Heart left ventricle (tissue), 16 donors: Measurements from ENCODE around the gene RYR3. TPM values are rescaled to one million over a fixed set of nuclear protein-coding genes. Genes with fewer than 3 reads are reported as not detected.
A peak's percentile ranks its signal among the peaks of the same experiment; 100 is the strongest.

Experiments used
- ATAC-seq, 4 donors: fragments of 200-7000 bp; cut with Tn5 transposase; one replicate each; pipeline ENCODE4 v1.9.1; 2020 to 2022; ENCODE audit warnings: moderate library complexity in 4 of 4, mild to moderate bottlenecking in 3 of 4, moderate number of reproducible peaks in 1 of 4
- DNase-seq, 5 donors: peaks; one replicate each; pipeline ENCODE4 v3.0.0-alpha.2; 2020
- H3K27ac ChIP-seq, 12 donors: fragments of 200-600 bp; sonication (generic) in 4 of 12; one replicate each; pipeline versions ENCODE4 v1.5.0 to v1.8.0; 2016 to 2022; ENCODE audit warnings: mild to moderate bottlenecking in 2 of 12
- H3K27me3 ChIP-seq, 9 donors: fragments of 200-600 bp; sonication (generic) in 2 of 9; one replicate each; pipeline versions ENCODE4 v1.5.1 to v1.8.0; 2016 to 2022; ENCODE audit warnings: mild to moderate bottlenecking in 3 of 9
- H3K36me3 ChIP-seq, 9 donors: fragments of 200-600 bp; sonication (generic) in 2 of 9; one replicate each; pipeline versions ENCODE4 v1.5.0 to v1.8.0; 2018 to 2022; ENCODE audit warnings: mild to moderate bottlenecking in 2 of 9
- H3K4me1 ChIP-seq, 12 donors: fragments of 200-600 bp; sonication (generic) in 4 of 12; one replicate each; pipeline versions ENCODE4 v1.5.0 to v1.8.0; 2016 to 2022; ENCODE audit warnings: mild to moderate bottlenecking in 3 of 12
- H3K4me3 ChIP-seq, 12 donors: fragments of 200-600 bp; sonication (generic) in 4 of 12; one replicate each; pipeline versions ENCODE4 v1.5.0 to v1.8.0; 2017 to 2022; ENCODE audit warnings: mild to moderate bottlenecking in 9 of 12, moderate library complexity in 4 of 12
- H3K9me3 ChIP-seq, 12 donors: fragments of 200-600 bp; sonication (generic) in 4 of 12; one replicate each; pipeline versions ENCODE4 v1.5.0 to v1.8.0; 2016 to 2022; ENCODE audit warnings: mild to moderate bottlenecking in 1 of 12
- POLR2A ChIP-seq, 2 donors: fragments of 450-650 bp; IDR thresholded peaks; one replicate each; pipeline ENCODE4 v1.6.1; 2017; ENCODE audit warnings: antibody characterized with exemption in 2 of 2, mild to moderate bottlenecking in 2 of 2, moderate library complexity in 2 of 2
- WGBS, 4 donors: extraction: QIAGEN DNeasy Blood & Tissue Kit in 2 of 4; methylation state at CpG; one replicate each; pipeline versions ENCODE4 v1.1.5 to v1.1.7; 2013 to 2018; 5-methylcytosine and 5-hydroxymethylcytosine counted together
- intact Hi-C, 10 donors: fragments of 100-400 bp; cut with DNase I; formaldehyde crosslinking; loops; one replicate each; pipeline versions ENCODE4 v1.11.1 to v1.14.2; 2022
- polyA plus RNA-seq, 2 donors: library from polyadenylated mRNA; stranded (reverse); fragments of 200-250 nt; gene quantifications; one replicate each; pipeline ENCODE4 v1.2.3, GENCODE V29; 2013
- total RNA-seq, 9 donors: library from RNA; depleted of rRNA in 2 of 9; stranded (reverse); fragments of >200 nt in 2 of 9; fragmentation: NEBNext Ultra II Directional in 3 of 9; extraction: Animal tissue kit (Norgen Biotek cat#: 25700) in 3 of 9; gene quantifications; one replicate each; pipeline versions ENCODE4 v1.1.0 to v1.2.4, GENCODE V29; 2016 to 2023
- TF ChIP-seq, protein P1 (sequence below), 12 donors: fragments of 200-600 bp; sonication (generic) in 4 of 12; IDR thresholded peaks; one replicate each; pipeline versions ENCODE4 v1.5.0 to v1.8.0; 2018 to 2022; ENCODE audit warnings: antibody characterized with exemption in 12 of 12, mild to moderate bottlenecking in 5 of 12
- donor health status: ischemic (EF 13 %, LVEDD 7.1; RV severe dilation, severe dysfunction).
- donor health status: healthy with polysubstance abuse.
- donor health status: DM: no; HTN: yes; CAD: no.
- donor health status: DM: no; HTN: no; CAD: no.
- donor health status: ischemic (EF 25% LVEDD 6.9; RV normal size, moderate dysfunction).
- donor health status: ischemic (EF 25% LVEDD 5.7; RV mildly dilated, moderate dysfunction).
- donor health status: healthy.
- donor health status: DM: yes; HTN: yes; CAD: no.
- donor health status: ischemic (EF 35%, LVEDD 5.7; RV mildly dilated, moderate dysfunction).
- donor health status: nonischemic (EF 11% LVEDD 7.7; RV severe dilation, severe dysfunction).
- donor health status: DM: yes; HTN: yes; CAD: no.
- donor health status: PGD.
- donor health status: ischemic (EF 29% LVEDD 5.4; RV normal size, mild dysfunction).
- donor health status: nonischemic (EF 23%, LVEDD 6.1; RV moderate dilation, normal function).

RYR3 gene
- total and polyA plus RNA-seq, 11 donors, result 0.01 to 0.35 (median 0.23) TPM; not detected in 2

DNA sequence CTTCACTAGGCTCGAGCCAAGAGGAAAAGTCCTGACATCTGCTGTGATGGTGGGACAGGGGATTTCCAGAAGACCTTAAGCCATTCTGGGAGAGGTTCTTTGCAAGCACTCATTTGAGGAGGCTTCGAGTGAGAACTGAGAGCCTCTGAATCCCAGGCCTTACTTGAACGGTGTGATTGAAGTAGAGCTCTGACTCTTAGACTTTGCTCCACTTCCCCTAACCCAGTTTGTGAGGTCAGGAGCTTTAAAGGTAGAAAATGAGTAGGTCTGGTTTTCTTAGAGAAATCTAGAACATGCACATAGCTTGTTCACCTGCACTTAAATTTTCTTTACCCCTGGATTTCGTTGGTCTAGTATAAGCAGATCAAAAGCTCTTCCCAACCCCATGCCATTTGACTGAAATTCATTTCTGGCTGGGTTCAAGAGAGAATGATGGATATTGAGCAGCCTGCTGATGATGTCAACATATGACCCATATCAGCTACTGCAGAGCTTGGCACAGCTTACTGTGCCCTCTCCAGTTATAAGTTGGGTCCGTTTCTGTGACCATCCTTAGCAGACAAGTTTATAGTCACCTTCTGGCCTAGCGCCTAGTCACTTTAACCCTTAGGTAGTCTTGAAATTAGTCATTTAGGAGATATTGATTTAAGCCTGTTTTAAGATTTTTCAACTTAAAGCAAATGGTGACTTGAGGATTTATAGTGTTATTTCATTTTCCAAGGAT, 428.3 kb downstream of the RYR3 start:
- ATAC-seq (no peak), DNase-seq (no peak)
- no peak for TF ChIP-seq POLR2A (IDR thresholded peaks at IDR 0.05)
- intact Hi-C loops, result loop anchor here (5.0 to 10.0 kb wide), 4 partner anchors 223 to 466 kb away; partner anchors contain the start of gene CHRM5 (in 7 of the 10)
- Histone ChIP-seq H3K9me3 (no peaks in the 10 kb centered on the region), H3K36me3 (no peaks in the 10 kb centered on the region), H3K27ac (no peak overlapping the region), H3K4me1 (no peaks in the 10 kb centered on the region), H3K4me3 (no peak overlapping the region), H3K27me3 (peaks cover 0 to 4% (median 0%) of the 10 kb centered on the region in 9 donors)
- WGBS, 4 donors, result 62 to 72% (median 65%) methylated on average over 6 of the region's 6 CpGs

DNA sequence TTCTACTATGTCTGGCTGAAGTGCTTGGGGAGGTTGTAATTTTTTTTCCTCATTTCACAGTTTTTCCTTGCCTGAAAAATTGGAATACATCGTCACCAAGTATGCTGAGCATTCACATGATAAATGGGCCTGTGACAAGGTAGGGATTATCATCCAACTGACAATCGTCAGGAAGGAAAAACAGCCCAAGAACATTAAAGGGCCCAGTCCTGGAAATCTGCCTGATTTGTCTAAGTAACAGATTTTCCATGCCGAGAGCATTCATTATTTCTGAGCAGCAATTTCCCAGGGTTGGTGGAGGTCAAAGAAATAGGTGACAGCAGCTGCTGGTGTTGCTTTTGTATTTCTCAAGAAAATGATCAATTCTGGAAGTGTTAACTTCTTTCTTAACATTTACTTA, 431.5 kb downstream of the RYR3 start:
- intact Hi-C loops, result no loop called here
- WGBS, 4 donors, result 38 to 57% (median 43%) methylated on average over 3 of the region's 3 CpGs

DNA sequence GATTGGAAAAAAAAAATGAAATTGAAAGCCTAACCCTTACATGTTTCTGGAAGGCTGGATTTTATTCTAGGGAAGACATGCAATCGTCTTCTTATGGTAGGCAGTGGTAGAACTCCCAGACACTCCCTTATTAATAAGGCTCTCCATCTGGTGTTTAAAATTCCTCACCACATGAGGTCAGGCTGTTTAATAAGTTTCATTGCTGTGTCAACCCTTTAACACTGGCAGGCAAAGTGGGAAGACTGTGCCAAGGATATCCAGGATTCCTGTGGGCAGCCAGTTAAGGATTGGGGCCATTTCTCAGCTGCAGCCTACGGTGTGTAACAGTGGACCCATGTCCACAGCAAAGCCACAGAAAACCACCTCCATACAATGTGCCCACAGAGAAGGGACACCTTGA, 432.0 kb downstream of the RYR3 start:
- Histone ChIP-seq H3K27me3 (peaks cover 0 to 4% (median 0%) of the 10 kb centered on the region in 9 donors), H3K4me3 (no peak overlapping the region), H3K9me3 (no peaks in the 10 kb centered on the region), H3K36me3 (no peaks in the 10 kb centered on the region), H3K4me1 (no peaks in the 10 kb centered on the region), H3K27ac (no peak overlapping the region)
- DNase-seq (no peak), ATAC-seq (peak in 2 of 4 donors; percentile 16 to 52)
- intact Hi-C loops, result no loop called here
- WGBS, 4 donors, result 46 to 75% (median 65%) methylated on average over 2 of the region's 2 CpGs
- TF ChIP-seq, protein P1, sequence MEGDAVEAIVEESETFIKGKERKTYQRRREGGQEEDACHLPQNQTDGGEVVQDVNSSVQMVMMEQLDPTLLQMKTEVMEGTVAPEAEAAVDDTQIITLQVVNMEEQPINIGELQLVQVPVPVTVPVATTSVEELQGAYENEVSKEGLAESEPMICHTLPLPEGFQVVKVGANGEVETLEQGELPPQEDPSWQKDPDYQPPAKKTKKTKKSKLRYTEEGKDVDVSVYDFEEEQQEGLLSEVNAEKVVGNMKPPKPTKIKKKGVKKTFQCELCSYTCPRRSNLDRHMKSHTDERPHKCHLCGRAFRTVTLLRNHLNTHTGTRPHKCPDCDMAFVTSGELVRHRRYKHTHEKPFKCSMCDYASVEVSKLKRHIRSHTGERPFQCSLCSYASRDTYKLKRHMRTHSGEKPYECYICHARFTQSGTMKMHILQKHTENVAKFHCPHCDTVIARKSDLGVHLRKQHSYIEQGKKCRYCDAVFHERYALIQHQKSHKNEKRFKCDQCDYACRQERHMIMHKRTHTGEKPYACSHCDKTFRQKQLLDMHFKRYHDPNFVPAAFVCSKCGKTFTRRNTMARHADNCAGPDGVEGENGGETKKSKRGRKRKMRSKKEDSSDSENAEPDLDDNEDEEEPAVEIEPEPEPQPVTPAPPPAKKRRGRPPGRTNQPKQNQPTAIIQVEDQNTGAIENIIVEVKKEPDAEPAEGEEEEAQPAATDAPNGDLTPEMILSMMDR (IDR thresholded peaks at IDR 0.05), result no peak
- TF ChIP-seq POLR2A (IDR thresholded peaks at IDR 0.05), result no peak

More for the DNA sequence above, 431.5 kb downstream of the RYR3 start:
- Histone ChIP-seq H3K27me3 (peaks cover 0 to 4% (median 0%) of the 10 kb centered on the region in 9 donors), H3K4me1 (no peaks in the 10 kb centered on the region), H3K9me3 (no peaks in the 10 kb centered on the region), H3K4me3 (no peak overlapping the region), H3K36me3 (no peaks in the 10 kb centered on the region), H3K27ac (no peak overlapping the region)
- ATAC-seq, result no peak
- DNase-seq, result no peak
- TF ChIP-seq POLR2A (IDR thresholded peaks at IDR 0.05), result no peak
- TF ChIP-seq, protein P1 (IDR thresholded peaks at IDR 0.05), result no peak

DNA sequence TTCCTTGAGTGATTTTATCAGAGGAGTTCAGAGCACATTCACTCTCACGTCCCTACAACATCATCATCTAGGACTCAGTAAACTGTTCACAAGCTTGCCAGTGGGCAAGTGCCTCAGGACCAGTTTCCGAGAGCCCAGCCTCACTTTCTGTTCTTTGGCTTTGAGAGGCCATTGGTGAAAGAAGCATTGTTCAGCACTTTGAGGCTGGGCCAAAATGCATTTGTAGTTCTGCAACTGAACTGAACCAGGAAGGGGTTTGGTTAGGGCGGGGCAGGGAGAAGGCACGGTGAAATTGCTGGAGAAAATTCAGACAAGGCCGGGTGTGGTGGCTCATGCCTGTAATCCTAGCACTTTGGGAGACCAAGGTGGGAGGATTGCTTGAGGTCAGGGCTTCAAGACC, 435.4 kb downstream of the RYR3 start:
- H3K36me3 ChIP-seq, result no peaks in the 10 kb centered on the region
- WGBS, 4 donors, result 64 to 77% (median 69%) methylated on average over 5 of the region's 5 CpGs
- DNase-seq (no peak), ATAC-seq (no peak)
- TF ChIP-seq, protein P1 (IDR thresholded peaks at IDR 0.05), result no peak
- TF ChIP-seq POLR2A (IDR thresholded peaks at IDR 0.05), result no peak
- no peak overlapping the region for H3K4me3 ChIP-seq
- intact Hi-C loops, result no loop called here
- H3K27me3 ChIP-seq, result no peaks in the 10 kb centered on the region
- H3K27ac ChIP-seq, result no peak overlapping the region
- no peaks in the 10 kb centered on the region for H3K9me3 ChIP-seq
- no peaks in the 10 kb centered on the region for H3K4me1 ChIP-seq
